DMS153 treated with DMSO at 0.1 percent for 48 hours (cell line): ENCODE results near the gene RAI1.

Source experiments
- DNase-seq: peaks from one replicate; lab custom pipeline; 2025; ENCODE audit not compliant: unreplicated experiment; lab: John Stamatoyannopoulos, UW

Gene RAI1

GRCh38 chr17:17782523-17783115 lies 101.4 kb downstream of the RAI1 start:
- DNase-seq = no peak

DNA sequence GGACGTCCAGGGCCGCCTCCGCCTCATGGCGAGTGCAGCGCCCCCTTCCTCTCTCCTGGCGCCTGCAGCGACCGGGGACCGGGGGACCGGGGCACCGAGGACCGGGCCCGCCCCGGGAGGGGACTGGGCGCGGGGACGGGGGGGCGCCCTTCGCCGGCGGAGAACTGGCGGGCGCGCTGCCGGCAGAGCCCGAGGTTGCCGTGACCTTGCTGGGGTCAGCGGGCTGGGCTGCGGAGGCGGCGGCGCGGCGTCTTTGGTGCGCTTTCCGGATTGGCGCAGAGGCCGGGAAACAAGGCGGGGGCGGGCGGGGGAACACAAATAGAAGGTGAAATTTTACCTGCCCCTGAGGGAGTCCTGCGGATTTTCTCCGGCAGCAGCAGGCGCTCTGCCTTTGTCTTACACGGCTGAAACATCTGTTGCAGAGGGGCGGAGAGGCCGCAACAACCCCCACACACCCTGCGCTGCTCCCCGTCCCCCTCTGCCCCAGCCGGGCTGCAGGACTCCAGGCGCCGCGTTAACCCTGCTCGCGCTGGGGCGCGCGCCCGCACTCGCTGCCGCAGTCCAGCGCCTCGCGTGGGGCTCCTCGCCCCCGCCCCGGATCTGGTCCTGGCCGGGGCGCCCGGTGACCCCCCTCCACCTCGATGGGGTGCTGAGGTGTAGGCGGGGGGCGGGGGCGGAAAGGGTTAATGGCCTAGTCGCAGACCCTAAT lies 102.0 kb downstream of the RAI1 start:
- peak; percentile 6 for DNase-seq

DNA sequence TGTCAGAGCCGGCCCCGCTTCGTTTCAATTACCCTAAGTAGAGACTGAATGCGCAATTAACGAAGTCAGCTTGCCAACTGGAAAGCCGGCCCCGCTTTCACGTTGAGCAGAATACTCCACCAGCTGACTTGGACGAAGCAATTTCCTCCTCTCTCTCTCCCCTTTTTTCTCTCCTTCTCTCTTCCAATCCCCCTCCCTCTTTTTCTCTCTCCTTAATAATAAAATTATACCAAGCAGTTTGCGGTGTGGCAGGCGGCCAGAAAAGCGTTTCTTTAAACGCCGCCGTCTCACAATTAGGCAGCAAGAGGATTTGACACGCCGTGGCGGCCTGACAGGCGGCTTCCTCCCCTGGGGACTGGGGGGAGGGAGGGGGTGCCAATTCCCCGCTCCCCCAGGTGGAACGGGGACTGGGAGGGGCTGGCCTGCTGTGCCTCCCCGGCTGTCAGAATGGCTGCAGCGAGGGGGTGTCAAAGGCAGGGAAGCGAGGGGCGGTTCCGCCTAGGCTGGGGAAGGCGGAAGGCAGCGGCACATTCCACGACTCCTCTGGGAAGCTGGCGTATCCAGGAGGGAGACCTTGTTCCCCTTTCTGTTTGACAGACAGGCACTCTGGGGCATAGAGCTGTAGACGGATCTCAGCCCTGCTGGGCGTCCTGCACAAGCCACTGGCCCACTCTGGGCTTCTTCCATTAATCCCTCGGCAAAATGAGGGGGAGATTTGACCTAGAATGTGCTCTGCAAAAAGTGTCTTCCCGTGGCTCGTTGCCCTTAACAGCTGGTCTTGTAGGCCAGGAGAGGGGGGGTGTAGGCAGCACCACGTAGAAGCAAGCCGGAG lies 102.8 kb downstream of the RAI1 start:
- DNase-seq = peak; percentile 6

DNA sequence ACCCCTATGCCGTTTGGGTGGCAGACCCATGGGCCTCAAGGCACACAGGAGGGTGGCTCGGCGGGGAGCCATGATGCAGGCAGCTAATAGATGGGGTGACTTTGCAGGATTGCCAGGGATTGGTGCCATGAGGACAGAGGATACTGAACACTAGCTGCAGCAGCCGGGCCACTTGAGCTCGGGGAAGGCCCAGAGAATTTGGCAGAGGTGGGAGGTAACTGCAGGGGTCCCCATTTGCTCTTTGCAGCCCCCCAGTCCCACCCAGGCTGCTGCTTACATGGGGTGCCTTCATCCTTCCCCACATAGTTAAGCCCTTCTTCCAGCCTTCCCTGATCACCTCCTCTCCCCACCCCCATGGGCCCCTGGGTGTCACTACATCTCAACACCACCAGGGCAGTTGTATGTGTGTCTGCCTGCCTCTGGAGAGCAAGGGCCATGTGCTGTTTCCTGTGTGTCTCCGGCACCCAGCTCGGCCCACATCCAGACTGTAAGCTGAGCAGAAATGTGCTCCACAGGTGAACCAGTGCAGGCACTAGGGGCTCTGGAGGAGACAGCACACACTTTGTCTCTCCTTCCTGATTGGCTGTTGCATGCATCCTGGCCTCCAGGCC lies 103.5 kb downstream of the RAI1 start:
- DNase-seq = no peak

DNA sequence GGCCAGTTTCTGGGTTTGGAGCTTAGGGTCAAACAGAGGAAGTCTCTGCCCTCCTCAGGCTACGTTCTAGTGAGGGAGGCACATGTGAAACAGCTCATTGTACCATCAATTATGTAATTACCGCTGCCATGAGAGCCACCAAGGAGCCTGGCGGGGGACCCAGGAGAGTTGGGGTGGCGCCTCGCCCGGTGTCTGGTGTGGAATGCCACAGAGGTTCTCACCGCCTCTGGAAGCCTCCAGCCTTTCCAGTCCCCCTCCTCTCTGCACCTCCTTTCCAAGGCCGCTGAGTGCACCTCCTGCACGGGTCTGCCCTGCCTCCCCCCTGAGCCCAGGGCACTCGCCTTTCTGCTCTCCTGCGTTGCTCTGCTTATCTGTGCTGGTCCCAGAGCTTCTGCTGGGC lies 104.1 kb downstream of the RAI1 start:
- no peak for DNase-seq

DNA sequence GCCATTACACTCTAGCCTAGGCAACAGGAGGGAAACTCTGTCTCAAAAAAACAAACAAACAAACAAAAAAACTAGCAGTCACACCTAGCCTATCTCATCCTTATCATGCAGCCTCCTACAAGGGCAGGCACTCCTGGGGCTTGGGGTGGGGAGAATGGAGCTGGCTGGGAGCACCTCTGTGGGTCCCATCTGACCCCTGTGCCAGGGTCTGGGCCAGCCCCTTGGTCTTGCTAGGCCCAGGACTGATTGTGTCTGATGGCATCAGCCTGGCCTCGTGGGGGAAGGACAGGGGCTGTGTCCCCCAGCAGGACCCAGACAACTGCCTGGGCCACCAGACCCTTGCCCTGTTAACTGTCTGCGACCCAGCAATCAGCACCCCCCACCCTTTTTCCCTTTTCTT lies 105.7 kb downstream of the RAI1 start:
- DNase-seq = no peak

GRCh38 chr17:17787568-17787967 lies 106.3 kb downstream of the RAI1 start:
- DNase-seq = no peak

DNA sequence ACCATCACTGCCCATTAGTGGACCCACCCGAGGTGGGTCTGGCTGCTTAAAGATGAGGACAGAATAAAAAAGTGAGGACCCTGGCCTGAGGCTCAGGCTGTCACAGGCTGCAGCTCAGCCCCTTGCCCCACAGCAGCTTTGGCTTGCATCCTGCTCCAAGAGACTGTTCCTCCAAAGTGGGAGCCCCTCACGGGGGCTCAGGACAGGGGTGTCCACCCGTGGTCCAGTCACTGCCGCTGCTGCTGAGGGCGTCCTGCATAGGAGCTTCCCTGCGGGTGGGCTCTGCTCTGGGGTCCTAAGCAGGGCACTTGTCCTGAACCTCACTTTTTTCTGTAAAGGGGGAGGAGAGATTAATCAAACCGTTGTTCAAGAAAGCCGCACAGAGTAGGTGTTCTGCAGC lies 107.7 kb downstream of the RAI1 start:
- no peak for DNase-seq

- no peak for DNase-seq
Observed at GRCh38 chr17:17789410-17789809, 108.2 kb downstream of the RAI1 start.

GRCh38 chr17:17789828-17790636 lies 108.8 kb downstream of the RAI1 start:
- DNase-seq = no peak

- DNase-seq = no peak
Observed at GRCh38 chr17:17790637-17791464, 109.6 kb downstream of the RAI1 start.

GRCh38 chr17:17792037-17792550 lies 110.8 kb downstream of the RAI1 start:
- no peak for DNase-seq

DNA sequence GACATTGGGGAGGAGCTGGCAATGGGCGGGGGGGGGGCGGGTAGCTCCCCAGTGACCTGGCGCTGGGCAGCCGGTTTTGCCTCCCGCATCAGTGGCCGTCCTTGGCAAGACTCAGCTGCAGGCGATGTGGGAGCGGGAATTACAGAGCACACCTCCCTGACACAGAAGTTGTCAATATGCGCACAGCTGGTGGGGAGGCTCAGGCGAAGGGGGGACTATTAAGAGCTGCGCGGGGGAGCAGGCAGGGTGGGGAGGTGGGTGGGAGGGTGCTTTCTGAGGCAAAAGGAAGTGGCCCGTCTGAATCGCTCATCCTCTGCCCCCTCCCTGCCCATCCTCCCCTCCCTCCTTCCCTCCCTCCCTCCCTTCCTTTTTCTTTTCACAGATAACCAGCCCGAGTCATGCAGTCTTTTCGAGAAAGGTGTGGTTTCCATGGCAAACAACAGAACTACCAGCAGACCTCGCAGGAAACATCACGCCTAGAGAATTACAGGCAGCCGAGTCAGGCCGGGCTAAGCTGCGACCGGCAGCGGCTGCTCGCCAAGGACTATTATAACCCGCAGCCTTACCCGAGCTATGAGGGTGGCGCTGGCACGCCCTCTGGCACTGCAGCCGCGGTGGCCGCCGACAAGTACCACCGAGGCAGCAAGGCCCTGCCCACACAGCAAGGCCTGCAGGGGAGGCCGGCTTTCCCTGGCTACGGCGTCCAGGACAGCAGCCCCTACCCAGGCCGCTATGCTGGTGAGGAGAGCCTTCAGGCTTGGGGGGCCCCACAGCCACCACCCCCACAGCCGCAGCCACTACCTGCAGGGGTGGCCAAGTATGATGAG lies 111.5 kb downstream of the RAI1 start:
- DNase-seq = no peak

- DNase-seq = no peak
Observed at GRCh38 chr17:17793378-17794214, 112.3 kb downstream of the RAI1 start.

DNA sequence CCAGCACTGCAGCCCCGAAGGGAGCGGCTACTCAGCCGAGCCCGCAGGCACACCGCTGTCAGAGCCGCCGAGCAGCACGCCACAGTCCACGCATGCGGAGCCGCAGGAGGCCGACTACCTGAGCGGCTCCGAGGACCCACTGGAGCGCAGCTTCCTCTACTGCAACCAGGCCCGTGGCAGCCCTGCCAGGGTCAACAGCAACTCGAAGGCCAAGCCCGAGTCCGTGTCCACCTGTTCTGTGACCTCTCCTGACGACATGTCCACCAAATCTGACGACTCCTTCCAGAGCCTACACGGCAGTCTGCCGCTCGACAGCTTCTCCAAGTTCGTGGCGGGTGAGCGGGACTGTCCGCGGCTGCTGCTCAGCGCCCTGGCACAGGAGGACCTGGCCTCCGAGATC lies 113.1 kb downstream of the RAI1 start:
- no peak for DNase-seq

DNA sequence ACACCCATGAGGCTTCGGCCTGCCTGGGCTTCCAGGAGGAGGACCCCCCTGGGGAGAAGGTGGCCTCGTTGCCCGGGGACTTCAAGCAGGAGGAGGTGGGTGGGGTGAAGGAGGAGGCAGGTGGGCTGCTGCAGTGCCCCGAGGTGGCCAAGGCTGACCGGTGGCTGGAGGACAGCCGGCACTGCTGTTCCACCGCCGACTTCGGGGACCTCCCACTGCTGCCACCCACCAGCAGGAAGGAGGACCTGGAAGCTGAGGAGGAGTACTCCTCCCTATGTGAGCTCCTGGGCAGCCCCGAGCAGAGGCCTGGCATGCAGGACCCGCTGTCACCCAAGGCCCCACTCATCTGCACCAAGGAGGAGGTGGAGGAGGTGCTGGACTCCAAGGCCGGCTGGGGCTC lies 114.0 kb downstream of the RAI1 start:
- no peak for DNase-seq

GRCh38 chr17:17795946-17796786 lies 114.9 kb downstream of the RAI1 start:
- DNase-seq = no peak
